ENCODE measurements around the gene KISS1.
"Not testable (repeated sequence)": the region's sequence is repeated elsewhere in the genome, so short reads cannot be mapped to it uniquely, and the experiment has no call there.

Gene KISS1, protein sequence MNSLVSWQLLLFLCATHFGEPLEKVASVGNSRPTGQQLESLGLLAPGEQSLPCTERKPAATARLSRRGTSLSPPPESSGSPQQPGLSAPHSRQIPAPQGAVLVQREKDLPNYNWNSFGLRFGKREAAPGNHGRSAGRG

DNA sequence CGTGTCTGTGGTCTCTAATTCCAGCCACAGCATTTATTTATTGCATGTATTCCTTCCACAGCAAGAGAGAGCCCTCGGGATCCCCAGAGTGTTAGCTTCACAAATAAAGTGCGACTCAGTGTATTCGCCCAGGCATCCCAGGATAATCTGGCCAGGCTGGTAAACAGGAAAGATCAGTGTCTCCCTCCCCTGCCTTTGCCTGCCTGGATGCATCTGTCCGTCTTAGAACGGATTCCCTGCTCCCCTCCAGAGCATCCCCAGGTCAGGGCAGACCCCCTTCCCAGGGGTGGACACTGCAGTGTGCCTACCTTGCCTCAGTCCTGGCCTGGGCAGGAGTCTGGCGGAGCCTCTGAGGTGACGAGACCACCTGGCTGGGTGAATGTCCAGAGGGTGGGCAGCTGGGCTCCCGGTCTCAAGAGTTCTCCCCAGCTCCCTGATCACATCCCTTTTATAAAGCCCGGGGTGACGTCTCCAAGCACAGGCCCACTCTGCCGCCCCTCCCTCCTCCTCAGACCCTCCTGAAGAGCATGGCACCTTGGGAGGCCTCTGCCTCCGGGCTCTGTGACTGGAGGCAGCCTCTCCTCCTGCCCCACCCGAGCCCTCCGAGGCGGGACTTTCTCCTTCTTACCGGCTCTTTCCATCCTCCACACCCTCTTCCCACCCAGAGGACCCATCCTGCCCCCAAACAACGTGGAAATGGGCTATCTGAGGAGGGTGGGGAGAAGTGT lies at the start of gene KISS1:
KISS1 (minus strand) TSS at position 424 of the 728 bp plus-strand sequence. CDS start 3,615 bp downstream, outside the sequence.
- DNase-seq (ENCODE audit: low spot score) = no peak

- no peak for DNase-seq (ENCODE audit: low spot score)
These were observed 46.6 kb upstream of the KISS1 start for GRCh38 chr1:204242920-204243319.

DNA sequence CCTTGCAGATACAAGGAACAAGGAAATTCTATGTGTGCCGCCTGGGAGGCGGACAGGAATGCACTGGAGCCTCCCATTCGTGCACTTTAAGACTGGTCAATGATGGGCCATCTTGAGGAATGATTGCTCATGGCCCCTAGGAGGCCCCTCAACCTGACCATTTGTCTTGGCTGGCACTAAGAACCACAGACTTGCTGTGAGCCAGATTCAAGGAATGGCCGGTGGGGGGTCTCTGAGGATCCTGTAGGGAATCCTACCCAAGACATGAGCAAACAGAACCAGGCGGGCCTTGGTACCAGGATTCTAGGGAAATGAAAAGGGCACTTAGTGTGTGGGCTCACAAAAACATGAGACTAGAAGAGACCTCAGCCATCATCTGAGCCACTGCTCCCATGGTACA lies 45.6 kb upstream of the KISS1 start:
- DNase-seq (ENCODE audit: low spot score) = no peak

- DNase-seq (ENCODE audit: low spot score) = no peak
These were observed 44.8 kb upstream of the KISS1 start for GRCh38 chr1:204241050-204241449.

DNA sequence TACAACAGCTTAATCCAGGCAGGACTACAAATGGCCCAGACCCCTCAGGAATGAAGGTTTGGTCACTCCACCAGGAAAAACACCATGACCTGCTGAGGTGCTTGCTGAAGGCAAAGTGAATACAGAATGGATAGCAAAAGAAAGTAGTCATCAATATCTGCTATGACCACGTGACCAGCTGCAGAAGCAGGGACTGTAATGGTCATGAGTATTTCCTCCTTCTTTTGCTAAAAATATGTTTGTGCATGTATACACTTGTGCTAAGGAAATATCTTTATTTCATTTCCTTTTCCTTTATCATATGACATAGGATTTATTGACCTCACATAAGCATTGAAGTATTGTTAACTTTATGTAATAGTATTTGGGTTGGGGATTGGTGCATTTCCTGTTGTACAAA lies 43.9 kb upstream of the KISS1 start:
- no peak for DNase-seq (ENCODE audit: low spot score)

DNA sequence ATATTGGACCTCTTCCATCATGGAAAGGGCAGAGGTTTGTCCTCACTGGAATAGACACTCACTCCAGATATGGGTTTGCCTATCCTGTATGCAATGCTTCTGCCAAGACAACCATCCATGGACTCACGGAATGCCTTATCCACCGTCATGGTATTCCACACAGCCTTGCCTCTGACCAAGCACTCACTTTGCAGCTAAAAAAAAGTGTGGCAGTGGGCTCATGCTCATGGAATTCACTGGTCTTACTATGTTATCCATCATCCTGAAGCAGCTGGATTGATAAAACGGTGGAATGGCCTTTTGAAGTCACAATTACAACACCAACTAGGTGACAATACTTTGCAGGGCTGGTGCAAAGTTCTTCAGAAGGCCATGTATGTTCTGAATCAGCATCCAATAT lies 43.1 kb upstream of the KISS1 start:
- not testable (repeated sequence) for DNase-seq (ENCODE audit: low spot score)

GRCh38 chr1:204238520-204238919 lies 42.2 kb upstream of the KISS1 start:
- DNase-seq (ENCODE audit: low spot score) = not testable (repeated sequence)

DNA sequence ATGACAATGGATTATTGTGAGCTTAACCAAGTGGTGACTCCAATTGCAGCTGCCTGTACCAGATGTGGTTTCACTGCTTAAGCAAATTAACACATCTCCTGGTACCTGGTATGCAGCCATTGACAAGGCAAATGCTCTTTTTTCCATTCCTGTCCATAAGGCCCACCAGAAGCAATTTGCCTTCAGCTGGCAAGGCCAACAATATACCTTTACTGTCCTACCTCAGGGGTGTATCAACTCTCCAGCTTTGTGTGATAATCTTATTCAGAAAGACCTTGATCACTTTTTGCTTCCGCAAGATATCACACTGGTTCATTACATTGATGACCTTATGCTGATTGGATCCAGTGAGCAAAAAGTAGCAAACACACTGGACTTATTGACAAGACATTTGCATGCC lies 41.2 kb upstream of the KISS1 start:
- not testable (repeated sequence) for DNase-seq (ENCODE audit: low spot score)

DNA sequence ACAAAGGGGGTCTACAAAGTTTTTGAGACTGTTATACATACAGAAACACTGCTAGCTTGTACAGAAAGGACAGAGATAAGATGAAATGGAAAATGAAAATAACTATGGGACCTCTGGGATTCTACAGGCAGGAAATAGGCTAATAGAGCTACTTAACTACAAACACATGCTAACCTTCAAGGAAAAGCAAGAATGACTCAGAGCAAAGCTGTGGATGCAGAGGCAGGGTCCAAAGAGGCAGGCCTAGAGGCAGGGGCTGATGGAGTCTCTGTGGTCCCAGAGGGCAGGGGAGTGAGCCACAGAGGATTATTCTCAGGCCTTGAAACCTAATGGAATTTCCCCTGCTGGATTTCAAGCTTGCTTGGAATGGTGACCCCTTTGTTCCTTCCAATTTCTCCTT lies 36.2 kb upstream of the KISS1 start:
- DNase-seq (ENCODE audit: low spot score) = no peak

DNA sequence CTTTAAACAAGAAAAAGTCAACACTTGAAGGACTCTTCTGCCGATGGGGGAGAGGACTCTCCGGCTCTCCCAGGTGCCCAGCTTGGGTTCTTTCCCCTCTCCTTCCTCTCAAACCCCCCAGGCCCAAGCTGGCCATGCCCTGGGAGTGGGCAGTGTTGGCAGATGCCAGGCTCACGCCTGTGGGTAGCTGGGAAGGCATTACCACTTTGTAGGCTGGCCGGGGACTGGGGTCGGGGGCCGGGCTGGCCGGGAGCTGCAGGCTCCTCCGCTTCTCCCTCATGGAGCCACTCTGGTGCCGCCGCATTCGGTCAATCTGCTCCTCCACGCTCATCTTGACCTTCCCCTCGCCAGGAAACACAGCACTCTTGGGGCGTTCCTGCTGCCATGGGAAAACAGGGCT lies 33.9 kb upstream of the KISS1 start:
- no peak for DNase-seq (ENCODE audit: low spot score)

DNA sequence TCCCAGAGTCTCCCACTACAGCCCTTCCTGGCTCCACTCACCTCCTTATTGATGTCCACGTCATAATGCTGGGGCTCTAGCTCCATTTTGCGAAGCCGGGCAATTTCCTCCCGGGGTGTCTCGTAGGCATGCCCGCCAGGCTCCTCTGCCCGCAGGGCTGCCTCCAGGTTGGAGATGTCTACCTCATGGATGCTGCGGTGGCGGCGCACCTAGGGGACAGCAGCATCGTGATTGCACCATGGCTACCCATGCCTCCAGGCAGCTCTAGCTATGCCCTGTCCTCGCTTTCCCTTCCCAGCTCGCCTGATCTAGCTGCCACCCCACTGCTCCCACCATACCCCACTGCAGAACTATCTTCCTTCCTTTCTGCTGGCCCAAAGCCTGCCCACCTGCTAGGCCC lies 32.6 kb upstream of the KISS1 start:
- no peak for DNase-seq (ENCODE audit: low spot score)

DNA sequence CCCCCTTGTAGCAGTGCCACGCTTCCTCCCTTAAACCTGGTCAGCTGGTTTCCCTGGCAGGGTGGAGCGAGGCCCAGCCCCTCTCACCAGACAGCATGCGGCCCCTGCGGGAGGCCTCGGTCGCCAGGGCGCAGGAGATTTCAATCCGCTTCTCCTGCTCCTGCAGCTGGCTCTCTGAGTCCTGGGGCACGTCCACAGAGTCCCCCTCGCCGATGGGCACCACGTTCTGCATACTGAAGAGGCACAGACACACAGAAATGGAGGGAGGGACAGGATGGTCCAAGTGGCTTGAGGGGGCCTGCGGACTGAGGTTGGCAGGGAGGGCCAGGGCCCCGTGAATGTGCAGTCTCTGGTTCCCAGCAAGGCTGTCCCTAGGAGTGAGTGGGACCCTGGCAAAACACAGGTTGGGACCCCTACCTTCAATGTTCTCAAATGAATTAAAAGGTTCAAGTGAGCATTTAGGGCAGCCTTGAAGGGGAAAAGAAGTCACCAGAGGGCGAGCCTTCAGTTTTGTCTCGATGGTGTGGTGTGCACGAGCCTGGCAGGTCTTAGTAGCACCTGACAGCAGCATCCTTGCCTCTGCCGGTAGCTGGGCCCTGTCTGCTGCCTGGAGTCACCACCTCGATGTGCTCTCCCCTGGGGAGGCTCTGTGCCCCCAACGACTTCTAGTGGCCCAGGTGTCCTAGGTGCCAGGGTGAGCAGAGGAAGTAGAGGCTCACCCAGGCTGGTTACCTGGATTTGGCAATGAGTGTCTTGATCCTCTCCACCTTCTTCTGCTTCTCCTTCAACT lies 31.9 kb upstream of the KISS1 start:
- no peak for DNase-seq (ENCODE audit: low spot score)

DNA sequence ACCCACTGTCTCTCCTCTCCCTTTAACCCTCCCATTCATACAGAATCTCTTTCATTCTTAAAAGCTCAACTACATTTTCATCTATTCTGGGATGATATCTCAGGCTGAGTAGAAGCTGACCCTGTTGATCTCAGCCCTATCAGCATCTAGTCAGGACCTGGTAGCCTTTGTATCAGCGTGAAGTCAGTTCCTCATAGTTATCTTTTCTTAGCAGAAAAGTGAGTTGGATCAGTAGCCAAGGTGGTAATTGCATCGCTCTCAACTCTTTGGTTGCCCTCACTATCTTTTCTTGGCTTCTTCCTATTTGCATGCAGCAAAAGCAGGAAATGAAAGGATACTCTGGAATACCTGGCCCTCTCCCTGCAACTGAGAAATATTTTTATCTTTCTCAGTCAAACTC lies 31.1 kb upstream of the KISS1 start:
- no peak for DNase-seq (ENCODE audit: low spot score)

DNA sequence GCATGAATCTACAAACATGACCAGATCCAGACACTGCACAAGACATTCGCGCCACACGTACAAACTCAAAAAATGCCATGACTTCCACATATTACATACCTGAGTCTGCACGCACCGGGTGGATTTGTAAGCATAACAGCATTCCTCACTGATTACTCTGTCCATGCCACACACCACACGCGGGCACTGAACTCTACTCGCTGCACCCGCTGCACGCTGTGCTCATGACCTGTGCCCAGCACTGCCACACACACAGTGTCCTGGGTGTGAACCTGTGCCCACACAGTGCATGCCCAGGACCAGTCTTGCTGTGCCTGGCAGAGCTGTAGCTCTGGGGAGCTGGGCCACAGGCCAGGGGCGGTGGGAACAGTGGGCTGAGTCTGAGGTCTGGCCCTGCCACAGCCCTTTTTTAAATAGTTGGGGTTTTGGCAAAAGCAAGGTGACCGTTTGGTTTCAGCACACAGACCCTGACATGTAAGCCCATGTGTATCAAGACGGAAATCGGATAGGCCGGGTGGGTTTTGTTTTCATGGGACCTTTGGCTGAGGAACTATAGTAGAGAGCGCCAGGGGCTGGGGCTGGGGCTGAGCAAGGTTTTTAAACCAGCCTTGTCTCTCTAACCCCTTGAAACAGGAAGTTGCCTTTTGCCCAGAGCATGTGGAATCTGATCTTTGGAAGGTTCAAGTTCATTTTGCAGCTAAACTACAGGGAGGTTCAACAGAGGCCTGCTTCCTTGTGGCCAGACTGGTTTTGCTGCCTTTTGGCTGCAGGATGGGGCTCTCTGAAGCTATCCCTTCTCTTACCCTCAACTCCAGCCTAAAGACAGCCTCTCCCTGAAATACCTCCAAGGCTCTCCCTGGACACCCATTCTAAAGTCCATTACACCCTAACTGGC lies 29.8 kb upstream of the KISS1 start:
- DNase-seq (ENCODE audit: low spot score) = no peak

- no peak for DNase-seq (ENCODE audit: low spot score)
These were observed 28.4 kb upstream of the KISS1 start for GRCh38 chr1:204224655-204225054.

DNA sequence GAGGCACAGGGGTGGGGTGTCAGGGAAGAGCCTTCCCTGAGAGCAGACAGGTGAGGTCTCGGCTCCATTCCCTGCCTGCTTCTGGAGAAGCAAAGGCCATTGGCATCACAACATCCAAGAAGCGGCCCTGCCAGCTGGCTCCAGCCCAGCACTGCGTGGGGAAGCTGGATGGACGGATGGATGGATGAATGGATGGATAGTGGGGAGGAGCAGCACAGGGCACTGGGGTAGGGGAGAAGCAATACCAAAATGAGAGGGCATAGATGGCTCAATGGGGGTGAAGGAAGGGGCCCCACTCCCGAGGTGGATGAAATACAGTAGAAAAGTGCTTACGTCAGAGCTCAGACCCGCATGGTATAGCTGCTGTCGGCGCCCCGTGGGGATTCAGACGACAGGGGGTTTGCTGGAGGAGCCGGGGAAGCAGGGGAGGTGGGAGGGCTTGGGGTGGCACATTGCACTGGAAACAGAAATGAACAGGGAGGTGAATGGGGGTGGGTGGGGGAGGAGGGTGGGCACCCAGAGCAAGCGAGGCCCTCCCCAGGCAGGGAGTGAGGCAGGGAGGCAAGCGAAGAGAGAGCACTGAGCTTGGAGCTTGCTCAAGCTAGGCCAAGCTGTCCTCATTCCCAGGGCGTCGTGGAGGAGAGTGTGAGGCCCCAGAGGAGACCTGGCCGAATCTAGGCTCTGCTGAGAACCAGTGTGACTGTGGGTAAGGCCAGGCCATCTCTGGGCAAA lies 27.0 kb upstream of the KISS1 start:
- DNase-seq (ENCODE audit: low spot score) = no peak

- no peak for DNase-seq (ENCODE audit: low spot score)
These were observed 26.4 kb upstream of the KISS1 start for GRCh38 chr1:204222764-204223055.

GRCh38 chr1:204222006-204222763 lies 25.9 kb upstream of the KISS1 start:
- no peak for DNase-seq (ENCODE audit: low spot score)

DNA sequence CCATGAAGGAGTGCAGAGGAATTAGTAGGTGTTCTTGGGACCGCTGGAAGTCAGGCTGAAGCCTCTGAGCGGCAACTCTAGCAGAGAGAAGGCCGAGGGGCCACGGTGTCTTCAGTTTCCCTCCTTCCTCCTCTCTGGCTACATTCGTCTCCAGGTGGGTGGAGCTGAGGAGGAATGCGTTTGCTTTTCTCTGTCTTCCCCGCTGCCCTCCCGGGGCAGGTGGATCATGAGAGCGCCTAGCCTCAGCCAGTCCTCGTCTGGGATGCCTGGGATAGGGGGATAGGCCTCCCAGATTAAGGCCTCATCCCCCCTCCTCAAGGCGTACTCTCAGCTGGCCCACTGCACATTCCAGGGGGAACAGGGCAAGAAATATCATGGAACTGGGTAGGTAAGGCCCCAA lies 25.0 kb upstream of the KISS1 start:
- DNase-seq (ENCODE audit: low spot score) = no peak

DNA sequence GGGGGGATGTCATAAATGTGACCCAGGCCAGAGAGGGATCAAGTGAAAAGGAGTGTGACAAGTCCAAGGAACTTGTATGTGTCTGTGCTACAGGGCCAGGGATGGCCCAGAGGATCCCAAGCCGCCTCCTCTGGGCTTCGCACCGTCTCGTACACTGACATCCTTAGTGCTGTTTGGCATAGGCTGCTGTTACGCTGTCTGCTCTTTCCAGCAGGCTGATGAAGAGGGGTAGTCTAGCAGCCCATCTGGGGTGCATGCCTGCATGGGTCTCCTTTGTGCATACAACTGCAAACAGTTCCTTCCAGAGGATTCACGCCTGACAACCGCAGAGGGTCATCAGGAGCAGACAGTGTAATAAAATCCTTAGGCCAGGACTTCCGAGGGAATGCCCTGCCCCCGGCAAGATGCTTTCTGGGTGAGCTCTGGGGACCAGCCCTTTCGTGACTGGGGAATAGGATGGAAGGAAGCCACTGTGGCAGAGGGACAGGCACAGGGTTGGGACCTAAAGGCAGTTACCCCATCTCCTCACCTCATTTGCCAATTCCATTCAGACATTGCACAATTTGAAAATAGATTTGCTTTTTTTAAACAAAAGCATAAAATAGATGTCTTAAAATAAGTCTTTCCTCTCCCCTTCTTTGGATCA lies 23.8 kb upstream of the KISS1 start:
- no peak for DNase-seq (ENCODE audit: low spot score)

DNA sequence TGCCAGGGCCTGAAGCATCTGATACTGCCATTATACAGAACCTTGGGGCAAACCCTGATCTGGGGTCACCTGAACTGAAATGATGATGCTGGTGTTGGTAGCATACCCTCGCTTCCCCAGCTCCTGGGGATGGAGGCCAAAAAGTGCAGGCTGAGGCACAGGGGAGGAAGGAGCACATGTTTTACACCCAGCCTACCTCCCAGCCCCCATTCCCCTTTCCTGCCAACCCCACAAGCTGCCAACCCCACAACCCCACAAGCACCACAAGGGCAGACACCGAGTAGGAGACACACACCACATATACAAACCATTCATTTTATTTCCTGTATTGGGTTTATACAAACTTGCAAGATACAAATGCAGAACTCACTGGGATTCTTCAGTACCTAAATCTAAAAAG lies 22.3 kb upstream of the KISS1 start:
- no peak for DNase-seq (ENCODE audit: low spot score)
